SHP77 treated with DMSO at 0.1 percent for 48 hours (cell line): ENCODE measurements around the gene ALX3.
A peak's percentile ranks its signal among the peaks of the same experiment; 100 is the strongest.

ENCODE experiments used
- DNase-seq: peaks from one replicate; lab custom pipeline; 2025; lab: John Stamatoyannopoulos, UW

ALX3 gene

GRCh38 chr1:110065841-110066240, 4.6 kb downstream of the ALX3 start:
- DNase-seq = no peak

GRCh38 chr1:110064576-110065337, 5.7 kb downstream of the ALX3 start:
- no peak for DNase-seq

- no peak for DNase-seq
These were observed 6.7 kb downstream of the ALX3 start for GRCh38 chr1:110063781-110064180.

GRCh38 chr1:110062612-110063011, 7.9 kb downstream of the ALX3 start:
- no peak for DNase-seq

GRCh38 chr1:110061341-110061740, 9.1 kb downstream of the ALX3 start:
- no peak for DNase-seq

DNA sequence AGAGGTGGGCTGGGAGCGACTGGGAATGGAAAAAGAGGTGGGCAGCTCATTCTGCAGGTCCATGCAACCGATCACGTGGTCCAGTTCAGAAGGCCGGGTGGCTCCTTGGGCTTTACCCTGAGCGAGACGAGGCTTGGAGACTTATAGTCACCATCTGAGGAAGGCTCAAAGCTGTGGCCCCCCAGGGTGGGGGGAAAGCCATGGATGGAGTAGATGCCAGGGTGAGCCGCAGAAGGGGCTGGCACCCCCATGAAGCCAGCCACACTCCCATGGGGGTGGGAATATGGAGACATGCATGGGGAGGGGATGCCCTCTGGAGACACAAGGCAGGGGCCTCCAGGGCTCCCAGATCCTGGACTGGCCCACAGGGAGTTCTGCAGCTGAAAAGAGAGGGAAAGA, 9.8 kb downstream of the ALX3 start:
- DNase-seq = no peak

DNA sequence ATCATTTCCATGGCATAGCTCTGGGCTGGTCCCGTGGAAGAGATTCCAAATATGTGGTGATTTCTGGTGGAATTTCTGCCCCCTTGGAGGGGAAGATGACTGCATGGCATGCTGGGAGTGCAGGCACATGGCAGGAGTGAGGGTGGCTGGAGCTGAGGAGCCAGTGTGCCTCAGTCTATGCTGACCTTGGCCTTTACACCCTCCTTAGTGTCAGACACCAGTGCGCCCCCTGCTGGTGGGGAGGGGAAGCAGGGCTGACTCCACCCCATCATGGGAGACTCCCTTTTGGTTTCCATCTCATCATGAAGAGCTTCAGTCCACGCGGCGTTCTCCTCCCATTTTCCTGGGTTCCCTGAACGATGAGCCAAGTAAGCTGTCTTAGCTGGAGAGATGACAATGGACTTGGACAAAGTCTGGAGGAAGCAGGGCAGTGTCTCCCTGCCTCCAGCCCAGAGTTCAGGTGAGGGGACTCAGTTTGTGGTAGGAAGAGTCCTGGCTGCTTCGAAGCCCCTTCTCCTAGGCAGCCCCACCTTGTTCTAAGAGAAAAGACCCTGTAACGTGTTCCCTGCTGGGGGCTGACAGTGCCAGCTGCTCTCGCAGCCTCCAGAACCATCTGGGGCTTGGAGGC, 10.3 kb downstream of the ALX3 start:
- peak; percentile 4 for DNase-seq

DNA sequence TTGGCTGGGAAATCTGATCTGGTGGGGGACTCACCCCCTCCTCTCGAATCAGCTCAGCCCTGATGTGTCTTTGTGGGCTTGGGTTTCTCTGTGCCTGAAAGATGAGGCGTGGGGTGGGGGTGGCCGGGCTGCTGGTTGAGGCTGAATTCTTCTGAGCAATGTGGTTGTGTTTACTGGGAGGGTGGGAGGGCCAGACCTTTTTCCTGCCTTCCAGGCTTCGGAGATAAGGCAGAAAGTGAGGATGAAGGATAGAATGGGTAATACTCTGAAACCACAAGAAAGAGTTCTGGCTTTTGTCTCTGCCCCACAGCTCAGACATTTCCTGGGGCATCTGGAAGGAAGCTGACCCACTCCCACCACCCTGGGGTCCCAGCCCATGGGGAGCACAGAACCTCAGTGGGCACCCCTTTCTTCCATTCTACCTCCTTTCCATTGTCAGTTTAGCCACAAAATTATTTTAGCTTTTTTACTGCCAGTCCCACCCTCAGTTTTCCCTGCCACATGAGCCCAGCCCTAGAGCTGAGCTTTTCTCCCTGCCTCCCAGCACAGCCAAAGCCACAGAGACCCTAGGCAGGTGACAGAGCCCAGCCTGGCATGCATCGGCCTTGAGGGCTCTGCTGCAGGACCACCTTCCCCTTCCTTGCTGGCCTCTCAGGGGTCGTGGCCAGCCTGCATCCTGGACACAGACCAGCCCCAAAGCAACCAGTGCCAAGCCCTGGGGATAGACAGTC, 11.2 kb downstream of the ALX3 start:
- no peak for DNase-seq

DNA sequence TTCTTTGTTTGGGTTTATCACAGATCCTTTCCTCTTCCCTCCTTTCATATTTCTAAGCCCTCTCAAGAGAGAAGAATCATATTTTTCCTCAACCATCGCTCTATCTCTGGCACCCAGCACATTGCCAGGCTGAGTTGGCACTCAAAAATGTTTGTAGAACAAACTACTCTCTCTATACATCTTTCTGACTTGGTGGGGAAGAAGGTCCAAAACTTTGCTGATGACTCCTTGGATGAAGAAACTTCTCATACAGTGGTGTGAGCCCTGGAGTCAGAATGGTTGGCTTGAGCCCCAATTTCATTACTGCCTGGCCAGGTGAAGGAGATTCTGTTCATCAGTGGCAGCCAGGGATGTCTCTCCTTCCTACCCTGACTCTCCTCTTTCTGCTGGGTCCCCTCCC, 11.9 kb downstream of the ALX3 start:
- no peak for DNase-seq

- DNase-seq = no peak
These were observed 12.4 kb downstream of the ALX3 start for GRCh38 chr1:110057963-110058518.

GRCh38 chr1:110056776-110057175, 13.7 kb downstream of the ALX3 start:
- DNase-seq = no peak

DNA sequence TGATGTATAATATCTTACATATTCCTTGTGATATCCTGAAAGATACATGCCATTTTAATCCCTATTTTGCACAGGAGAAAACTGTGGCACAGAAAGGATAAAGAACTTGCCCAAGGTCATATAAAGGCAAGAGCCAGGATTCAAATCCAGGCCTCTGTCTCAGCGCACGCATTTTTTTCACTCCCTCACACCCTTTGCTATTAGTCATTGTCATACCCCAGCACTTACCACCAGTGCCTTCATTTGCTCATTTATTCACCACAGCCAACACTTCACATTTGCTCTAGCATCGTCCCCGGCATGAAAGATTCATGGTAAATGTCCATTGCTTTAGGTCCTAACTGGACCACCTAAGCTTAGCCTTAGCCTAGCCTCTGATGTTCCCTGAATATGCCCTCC, 14.2 kb downstream of the ALX3 start:
- no peak for DNase-seq

DNA sequence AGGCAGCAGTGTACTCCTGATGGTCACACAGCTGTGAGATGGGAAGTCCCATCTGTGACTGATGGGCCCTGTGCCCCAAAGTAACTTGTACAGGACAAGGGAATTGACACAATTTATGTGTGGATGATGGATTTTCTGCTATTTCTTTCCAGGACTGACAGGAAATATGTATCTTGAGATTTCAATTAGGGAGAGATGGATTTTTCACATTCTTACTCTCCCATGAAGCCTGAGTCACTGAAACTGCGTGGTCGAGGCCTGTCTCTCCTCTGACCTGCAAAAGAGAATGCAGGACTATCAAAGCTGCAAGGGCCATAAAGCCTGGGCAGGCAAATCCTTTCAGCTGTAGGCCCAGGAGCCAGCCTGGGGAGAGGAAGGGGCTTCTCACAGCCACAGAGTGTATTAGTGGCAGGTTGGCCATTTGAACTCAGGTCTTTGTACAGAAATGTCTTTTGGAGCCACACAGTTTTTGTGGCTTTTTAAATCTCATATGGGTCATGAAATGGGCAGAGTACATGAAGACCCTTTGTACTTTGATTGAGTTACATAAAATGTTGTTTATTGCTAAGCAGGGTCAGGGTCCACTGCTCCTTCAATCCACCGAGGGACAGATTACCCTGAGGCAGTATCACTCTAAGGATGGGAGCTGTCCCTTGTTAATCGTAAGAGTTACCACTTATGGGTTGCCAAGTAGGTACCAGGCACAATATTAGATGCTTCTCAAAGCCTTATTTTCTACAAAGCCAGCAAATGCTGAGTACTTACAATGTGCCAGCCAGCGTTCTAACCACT, 14.8 kb downstream of the ALX3 start:
- DNase-seq = no peak

DNA sequence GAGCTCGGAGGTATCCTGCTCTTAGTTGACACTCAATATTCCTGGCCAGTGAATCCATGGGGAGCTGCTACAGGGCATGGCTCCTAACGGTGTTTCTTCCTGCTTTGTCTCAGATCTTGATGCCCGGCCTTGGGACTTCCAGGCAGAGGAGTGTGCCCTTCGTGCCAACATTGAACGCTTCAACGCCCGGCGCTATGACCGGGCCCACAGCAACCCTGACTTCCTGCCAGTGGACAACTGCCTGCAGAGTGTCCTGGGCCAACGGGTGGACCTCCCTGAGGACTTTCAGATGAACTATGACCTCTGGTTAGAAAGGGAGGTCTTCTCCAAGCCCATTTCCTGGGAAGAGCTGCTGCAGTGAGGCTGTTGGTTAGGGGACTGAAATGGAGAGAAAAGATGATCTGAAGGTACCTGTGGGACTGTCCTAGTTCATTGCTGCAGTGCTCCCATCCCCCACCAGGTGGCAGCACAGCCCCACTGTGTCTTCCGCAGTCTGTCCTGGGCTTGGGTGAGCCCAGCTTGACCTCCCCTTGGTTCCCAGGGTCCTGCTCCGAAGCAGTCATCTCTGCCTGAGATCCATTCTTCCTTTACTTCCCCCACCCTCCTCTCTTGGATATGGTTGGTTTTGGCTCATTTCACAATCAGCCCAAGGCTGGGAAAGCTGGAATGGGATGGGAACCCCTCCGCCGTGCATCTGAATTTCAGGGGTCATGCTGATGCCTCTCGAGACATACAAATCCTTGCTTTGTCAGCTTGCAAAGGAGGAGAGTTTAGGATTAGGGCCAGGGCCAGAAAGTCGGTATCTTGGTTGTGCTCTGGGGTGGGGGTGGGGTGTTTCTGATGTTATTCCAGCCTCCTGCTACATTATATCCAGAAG, 16.7 kb downstream of the ALX3 start:
- peak; percentile 17 for DNase-seq

DNA sequence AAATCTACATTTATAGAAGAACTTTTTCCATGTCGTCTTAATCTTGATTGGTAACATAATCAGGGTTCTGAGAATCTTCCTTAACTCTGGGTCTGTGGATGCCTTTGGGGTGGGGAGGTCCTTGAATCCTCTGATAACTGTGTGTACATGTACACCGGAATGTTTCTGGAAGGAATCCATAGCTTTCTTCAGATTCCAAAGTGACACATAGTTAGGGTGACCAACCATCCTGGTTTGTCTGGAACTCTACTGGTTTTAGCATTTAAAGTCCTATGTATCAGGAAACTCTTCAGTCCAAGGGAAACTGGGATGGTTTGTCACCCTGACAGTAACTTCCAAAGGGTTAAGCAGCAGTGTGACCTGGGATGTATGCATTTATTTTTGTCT, 19.2 kb downstream of the ALX3 start:
- DNase-seq = no peak

- DNase-seq = no peak
These were observed 19.7 kb downstream of the ALX3 start for GRCh38 chr1:110050602-110051261.

DNA sequence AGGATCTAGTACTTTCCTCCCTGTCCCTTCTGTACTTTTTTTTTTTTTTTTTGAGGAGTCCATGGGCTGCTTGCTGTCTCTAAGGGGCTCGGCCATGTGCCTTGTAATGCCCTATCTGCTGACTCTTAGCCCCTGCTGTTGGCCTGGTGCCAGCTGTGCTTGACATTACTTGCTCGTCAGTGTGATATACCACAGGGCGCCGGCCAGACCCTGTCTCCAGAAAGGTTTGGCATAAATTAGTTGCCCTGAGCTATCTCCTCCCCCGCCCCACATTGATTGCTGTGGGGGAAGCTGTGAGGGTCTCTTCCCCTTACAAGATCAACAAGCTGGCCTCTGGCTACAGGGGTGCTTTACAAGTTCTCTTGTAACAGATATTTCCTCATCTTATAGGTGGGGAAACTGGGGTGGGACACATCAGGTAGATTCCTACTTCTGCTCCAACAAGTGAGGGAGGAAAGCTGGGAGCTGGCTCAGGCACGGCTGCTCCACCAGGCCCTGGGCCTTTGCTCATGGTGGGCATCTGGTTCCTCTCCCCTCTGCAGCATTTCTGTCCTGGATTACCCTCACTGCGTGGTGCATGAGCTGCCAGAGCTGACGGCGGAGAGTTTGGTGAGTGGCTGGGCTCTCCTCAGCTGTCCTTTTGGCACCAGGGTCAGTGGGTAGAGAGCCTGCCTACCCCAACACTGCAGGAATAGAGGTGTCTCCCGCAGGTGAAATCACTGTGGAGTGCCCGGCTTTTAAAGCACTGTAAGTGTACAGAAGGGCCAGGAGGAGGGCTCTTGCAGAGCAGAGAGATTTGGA, 20.5 kb downstream of the ALX3 start:
- no peak for DNase-seq

DNA sequence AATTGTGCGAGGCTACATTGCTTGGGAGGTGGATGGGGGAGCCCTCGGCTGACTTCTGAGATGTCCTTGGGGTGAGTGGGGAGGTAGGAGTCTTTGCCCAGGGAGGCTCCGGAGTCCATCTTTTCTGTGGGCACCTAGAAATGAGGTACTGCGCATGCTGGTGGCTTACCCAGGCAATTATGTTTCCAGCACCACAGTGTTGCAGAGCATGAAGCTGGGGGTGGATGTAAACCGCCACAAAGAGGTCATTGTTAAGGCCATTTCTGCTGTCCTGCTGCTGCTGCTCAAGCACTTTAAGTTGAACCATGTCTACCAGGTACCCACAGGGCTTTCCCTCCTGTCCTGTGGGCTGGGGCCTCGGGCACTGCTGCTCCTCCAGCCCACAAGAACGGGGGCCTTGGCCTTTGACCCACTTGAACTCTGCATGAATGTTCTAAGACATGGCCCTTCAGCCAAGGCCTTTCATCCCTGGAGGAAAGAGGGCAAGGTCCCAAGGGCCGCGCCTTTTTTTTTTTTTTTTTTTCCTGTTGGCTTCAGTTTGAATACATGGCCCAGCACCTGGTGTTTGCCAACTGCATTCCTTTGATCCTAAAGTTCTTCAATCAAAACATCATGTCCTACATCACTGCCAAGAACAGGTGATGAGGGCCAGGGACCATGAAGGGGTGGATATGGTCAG, 21.4 kb downstream of the ALX3 start:
- DNase-seq = no peak

- no peak for DNase-seq
These were observed 22.2 kb downstream of the ALX3 start for GRCh38 chr1:110048240-110048639.
